Measurements from ENCODE around the gene SLC43A3. TPM values are rescaled to one million over a fixed set of nuclear protein-coding genes. Genes with fewer than 3 reads are reported as not detected.

SLC43A3 gene
- total RNA-seq, 1 experiment from 2014 or later = 21.4 TPM

DNA sequence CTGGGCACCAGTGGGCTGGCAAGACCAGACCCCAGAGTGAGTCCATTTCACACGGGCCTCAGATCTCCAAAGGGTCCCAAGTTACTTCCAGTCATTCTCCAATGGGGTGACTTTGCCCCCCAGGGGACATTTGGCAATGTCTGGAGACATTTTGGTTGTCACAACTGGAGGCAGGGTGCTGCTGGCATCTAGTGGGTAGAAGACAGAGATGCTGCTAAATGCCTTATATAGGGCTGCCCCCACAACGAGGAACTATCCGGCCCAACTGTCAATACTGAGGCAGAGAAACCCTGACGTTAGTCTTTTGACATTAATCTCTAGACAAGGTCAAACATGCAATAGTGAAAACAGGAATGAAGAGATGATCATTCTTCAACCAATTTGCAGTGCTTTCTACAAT is 39.8 kb upstream of the SLC43A3 start:
- Histone ChIP-seq H4K5ac (ENCODE audit: insufficient read length, low read depth, low read length) (no peak overlapping the region), H3K18ac (ENCODE audit: insufficient read length, low read depth, low read length) (no peak overlapping the region), H3K79me2 (ENCODE audit: insufficient read depth, low read length) (no peaks in the 10 kb centered on the region), H3K4me2 (ENCODE audit: insufficient read depth, insufficient read length, low read length) (no peak overlapping the region), H2AFZ (ENCODE audit: low read length) (no peak overlapping the region), H3K27ac (ENCODE audit: insufficient read length, low read depth, low read length) (no peak overlapping the region), H3K14ac (ENCODE audit: insufficient read depth, low read length) (no peak overlapping the region), H3K9ac (ENCODE audit: extremely low read depth, insufficient read length, low read length) (no peak overlapping the region), H2BK20ac (ENCODE audit: low read depth, low read length, poor library complexity, severe bottlenecking) (no peak overlapping the region), H2BK15ac (ENCODE audit: low read depth, low read length) (no peak overlapping the region), H2AK5ac (ENCODE audit: insufficient read length, low read length) (no peak overlapping the region), H3K23me2 (ENCODE audit: insufficient read length, low read depth, low read length, poor library complexity, severe bottlenecking) (no peaks in the 10 kb centered on the region), H4K8ac (replicated peaks; ENCODE audit: insufficient read length, low read depth, low read length) (no peak overlapping the region), H3K56ac (ENCODE audit: insufficient read length, low read depth, low read length) (no peak overlapping the region), H3K4ac (ENCODE audit: low read depth, low read length) (no peak overlapping the region), H4K20me1 (ENCODE audit: control insufficient read depth, insufficient read depth, insufficient read length) (no peaks in the 10 kb centered on the region), H2BK5ac (ENCODE audit: insufficient read length, low read length) (no peak overlapping the region), H3T11ph (ENCODE audit: low read length) (no peak overlapping the region), H3K4me1 (ENCODE audit: insufficient read depth, low read length) (peaks cover 14% of the 10 kb centered on the region; the same call in 1 of the 2 replicates), H3K79me1 (ENCODE audit: insufficient read depth, low read depth, low read length, poor library complexity, severe bottlenecking) (no peaks in the 10 kb centered on the region), H3K27me3 (ENCODE audit: insufficient read depth, low read length) (no peaks in the 10 kb centered on the region; the same call in 1 of the 2 replicates), H2BK12ac (ENCODE audit: insufficient read length, low read depth, low read length) (no peak overlapping the region), H3K23ac (ENCODE audit: insufficient read length, low read depth, low read length) (no peak overlapping the region), H4K91ac (ENCODE audit: insufficient read length, low read depth, low read length) (no peak overlapping the region), H2BK120ac (ENCODE audit: low read depth, low read length, poor library complexity, severe bottlenecking) (no peak overlapping the region), H3K9me3 (ENCODE audit: control insufficient read depth, low read depth, low read length) (no peaks in the 10 kb centered on the region)
- Mint-ChIP-seq H3K27me3 (ENCODE audit: low read depth) (peaks cover 37% of the 10 kb centered on the region), H3K9me3 (no peaks in the 10 kb centered on the region), H3K27ac (no peak overlapping the region), H3K36me3 (ENCODE audit: insufficient read depth in 1 of 3, low read depth in 3 of 3) (peaks cover 6 to 24% (median 9%) of the 10 kb centered on the region in 3 experiments; a peak in 5 of 7 replicates), H3K4me3 (no peak overlapping the region), H3K4me1 (peaks cover 31 to 51% of the 10 kb centered on the region in 2 experiments)
- no peak for DNase-seq
- TF ChIP-seq, protein P1, sequence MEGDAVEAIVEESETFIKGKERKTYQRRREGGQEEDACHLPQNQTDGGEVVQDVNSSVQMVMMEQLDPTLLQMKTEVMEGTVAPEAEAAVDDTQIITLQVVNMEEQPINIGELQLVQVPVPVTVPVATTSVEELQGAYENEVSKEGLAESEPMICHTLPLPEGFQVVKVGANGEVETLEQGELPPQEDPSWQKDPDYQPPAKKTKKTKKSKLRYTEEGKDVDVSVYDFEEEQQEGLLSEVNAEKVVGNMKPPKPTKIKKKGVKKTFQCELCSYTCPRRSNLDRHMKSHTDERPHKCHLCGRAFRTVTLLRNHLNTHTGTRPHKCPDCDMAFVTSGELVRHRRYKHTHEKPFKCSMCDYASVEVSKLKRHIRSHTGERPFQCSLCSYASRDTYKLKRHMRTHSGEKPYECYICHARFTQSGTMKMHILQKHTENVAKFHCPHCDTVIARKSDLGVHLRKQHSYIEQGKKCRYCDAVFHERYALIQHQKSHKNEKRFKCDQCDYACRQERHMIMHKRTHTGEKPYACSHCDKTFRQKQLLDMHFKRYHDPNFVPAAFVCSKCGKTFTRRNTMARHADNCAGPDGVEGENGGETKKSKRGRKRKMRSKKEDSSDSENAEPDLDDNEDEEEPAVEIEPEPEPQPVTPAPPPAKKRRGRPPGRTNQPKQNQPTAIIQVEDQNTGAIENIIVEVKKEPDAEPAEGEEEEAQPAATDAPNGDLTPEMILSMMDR (conservative IDR thresholded peaks at IDR 0.05) = no peak
- no CpG with 5 or more reads among the region's 4 CpGs for WGBS (ENCODE audit: extremely low coverage, insufficient read length, low lambda C conversion rate)

Measured in H9 (cell line).